NCI-H345 (cell line): ENCODE measurements around the gene SMDT1.
"Not testable (repeated sequence)": the region's sequence is repeated elsewhere in the genome, so short reads cannot be mapped to it uniquely, and the experiment has no call there.

ENCODE experiments used
- DNase-seq: peaks from one replicate; lab custom pipeline; 2025; lab: John Stamatoyannopoulos, UW

SMDT1 gene

DNA sequence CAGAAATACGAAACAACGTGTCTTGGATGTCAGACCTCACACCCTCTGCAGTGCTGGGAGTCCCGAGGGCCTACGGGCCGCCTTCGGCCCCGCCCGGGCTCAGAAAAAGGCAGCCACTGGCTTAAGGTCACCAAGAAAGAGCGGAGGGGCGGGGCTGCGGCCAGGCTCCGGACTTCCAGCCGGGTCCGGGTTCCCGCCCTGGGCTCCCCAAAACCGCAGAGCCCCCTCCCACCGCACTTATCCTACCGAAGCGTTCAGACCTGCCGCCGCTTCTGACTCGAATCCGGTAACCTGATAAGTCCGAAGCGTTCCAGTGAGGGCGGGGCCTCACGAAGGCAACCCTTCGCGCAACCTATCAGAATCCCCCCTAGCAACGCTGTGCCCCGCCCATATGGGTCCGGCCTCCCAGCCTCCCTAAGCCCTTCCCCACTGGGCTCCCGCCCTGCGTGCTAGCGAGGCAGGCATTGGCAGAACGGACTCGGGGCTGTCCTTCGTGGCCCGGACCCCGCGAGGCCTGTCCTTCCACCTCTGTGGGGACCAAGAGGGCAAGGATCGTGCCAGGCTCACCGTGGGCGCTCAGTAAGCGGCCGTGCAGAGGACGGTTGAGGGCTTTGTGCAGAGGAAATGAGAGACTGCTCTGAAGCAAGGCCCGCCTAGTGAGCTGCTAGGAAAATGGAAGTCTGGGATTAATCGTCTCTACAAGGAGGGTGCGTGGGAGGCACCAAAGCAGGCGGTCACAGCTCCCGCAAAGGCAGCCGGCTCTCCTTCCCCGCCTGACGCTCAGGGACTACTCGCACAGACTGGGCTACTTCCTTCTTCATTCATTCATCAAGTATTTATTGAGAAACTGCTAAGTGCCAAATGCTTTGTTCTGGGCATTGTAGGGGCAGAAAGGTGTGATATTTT lies 8.7 kb upstream of the SMDT1 start, which contains the start of gene NAGA:
Gene NAGA, minus strand, starts transcription at position 296 of the 906 bp plus-strand sequence. CDS start 515 bp downstream, outside the sequence.
- peak; percentile 96 for DNase-seq

DNA sequence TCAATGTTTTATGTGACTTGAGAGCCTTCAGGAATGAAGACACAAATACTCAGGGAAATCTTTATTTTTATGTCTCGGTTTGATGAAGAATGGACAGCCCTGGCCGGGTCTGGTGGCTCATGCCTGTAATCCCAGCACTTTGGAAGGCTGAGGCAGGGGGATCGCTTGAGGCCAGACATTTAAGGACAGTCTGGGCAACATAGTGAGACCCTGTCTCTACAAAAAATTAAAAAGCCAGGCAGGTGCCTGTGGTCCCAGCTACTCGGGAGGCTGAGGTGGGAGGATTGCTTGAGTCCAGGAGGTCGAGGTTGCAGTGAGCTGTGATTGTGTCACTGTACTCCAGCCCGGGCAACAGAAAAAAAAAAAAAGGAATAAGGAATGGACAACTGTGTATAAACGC lies 8.0 kb upstream of the SMDT1 start:
- not testable (repeated sequence) for DNase-seq

- no peak for DNase-seq
Observed at GRCh38 chr22:42072606-42073330, 6.7 kb upstream of the SMDT1 start.

GRCh38 chr22:42073621-42074041 lies 5.9 kb upstream of the SMDT1 start:
- DNase-seq = no peak

GRCh38 chr22:42074132-42074811 lies 5.2 kb upstream of the SMDT1 start, which contains the start of gene PHETA2:
PHETA2 (plus strand) TSS chr22:42074248; CDS start chr22:42077294, 3,046 bp downstream.
- no peak for DNase-seq

- DNase-seq = no peak
Observed at GRCh38 chr22:42074846-42075676, 4.4 kb upstream of the SMDT1 start.

- DNase-seq = no peak
Observed at GRCh38 chr22:42076764-42077485, 2.6 kb upstream of the SMDT1 start.

DNA sequence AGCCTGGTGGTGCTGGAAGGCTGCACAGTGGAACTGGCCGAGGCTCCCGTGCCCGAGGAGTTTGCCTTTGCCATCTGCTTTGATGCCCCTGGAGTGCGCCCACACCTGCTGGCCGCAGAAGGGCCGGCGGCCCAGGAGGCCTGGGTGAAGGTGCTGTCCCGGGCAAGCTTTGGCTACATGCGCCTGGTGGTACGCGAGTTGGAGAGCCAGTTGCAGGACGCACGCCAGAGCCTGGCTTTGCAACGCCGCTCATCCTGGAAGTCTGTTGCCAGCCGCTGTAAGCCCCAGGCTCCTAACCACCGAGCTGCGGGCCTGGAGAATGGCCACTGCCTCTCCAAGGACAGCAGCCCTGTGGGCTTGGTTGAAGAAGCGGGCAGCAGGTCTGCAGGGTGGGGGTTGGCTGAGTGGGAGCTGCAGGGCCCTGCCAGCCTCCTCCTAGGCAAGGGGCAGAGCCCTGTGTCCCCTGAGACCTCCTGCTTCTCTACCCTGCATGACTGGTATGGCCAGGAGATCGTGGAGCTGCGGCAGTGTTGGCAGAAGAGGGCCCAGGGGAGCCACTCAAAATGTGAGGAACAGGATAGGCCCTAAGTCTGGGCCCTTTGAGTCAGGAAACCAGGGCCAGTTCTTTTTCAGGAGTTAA lies 1.9 kb upstream of the SMDT1 start:
- no peak for DNase-seq

GRCh38 chr22:42078469-42079318 lies 806 bp upstream of the SMDT1 start:
- no peak for DNase-seq

- peak; percentile 22 for DNase-seq
Observed at GRCh38 chr22:42080287-42080686, 787 bp downstream of the SMDT1 start.

GRCh38 chr22:42083119-42083518 lies 3.6 kb downstream of the SMDT1 start:
- no peak for DNase-seq

- DNase-seq = no peak
Observed at GRCh38 chr22:42084874-42085273, 5.4 kb downstream of the SMDT1 start.

DNA sequence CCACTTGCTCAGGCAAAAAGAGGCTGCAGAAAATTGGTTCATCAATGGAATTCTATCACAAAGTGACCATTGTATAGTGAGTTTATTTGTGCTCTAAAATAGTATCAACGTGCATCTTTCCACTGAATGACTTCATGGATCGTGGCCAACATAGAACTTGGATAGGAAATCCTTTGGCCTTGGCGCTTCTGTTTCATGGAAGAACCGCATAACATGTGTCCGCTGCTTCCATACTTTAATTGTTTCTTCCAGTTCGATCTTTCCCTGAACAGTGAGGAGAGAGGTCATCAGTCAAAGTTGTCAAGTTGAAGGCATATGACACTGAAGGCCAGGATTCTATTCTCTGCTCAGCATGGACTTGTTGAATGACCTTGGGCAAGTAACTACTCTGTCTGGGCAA lies 6.6 kb downstream of the SMDT1 start:
- DNase-seq = no peak

GRCh38 chr22:42090596-42091454 lies 11.3 kb downstream of the SMDT1 start, which contains the start of gene NDUFA6:
NDUFA6 (minus strand) TSS chr22:42090772; CDS start chr22:42090744, 28 bp downstream.
- peak; percentile 98 for DNase-seq

GRCh38 chr22:42091455-42091782 lies 11.9 kb downstream of the SMDT1 start:
- no peak for DNase-seq

- DNase-seq = no peak
Observed at GRCh38 chr22:42101199-42101598, 21.7 kb downstream of the SMDT1 start.

DNA sequence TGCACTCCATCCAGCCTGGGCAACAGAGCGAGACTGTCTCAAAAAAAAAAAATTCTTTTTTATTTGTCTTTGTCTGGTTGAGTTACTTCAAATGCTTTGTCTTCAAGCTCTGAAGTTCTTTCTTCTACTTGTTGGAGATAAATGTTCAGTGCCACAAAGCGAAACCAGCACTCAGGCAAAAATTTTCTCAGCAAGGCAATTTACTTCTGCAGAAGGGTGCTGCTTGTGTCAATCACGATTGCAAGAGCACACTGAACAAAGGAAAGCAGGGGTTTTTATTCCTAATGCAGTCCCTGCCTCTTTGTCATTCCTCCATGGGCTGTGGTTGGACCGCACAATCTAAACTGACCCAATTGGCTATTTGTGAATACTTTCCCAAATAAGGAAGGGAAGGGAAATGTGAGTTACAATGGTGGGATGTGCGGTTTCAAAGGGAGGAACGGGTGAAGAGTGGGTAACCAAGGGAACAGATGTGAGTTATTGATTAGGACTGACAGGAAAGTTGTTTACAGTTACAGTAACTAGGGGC lies 24.9 kb downstream of the SMDT1 start:
- DNase-seq = not testable (repeated sequence)

DNA sequence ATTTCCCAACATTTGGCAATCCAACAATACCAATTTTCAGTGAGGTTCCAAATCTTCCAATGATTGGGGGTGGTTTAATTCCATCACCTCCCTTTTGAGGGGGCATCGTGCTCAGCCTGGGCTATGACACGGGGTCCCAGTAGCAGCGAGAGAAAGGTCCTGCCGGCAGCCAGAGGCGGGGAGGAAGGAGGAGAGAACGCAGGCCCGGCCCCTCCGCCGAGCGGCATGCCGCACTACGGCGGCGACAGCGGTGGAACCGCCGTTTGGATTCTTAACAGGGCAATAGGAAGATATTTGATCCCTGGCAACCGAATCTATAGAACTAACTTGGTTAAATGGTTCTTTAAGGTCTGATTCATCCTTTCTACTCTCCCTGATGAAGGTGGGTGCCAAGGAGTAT lies 29.3 kb downstream of the SMDT1 start:
- no peak for DNase-seq
